Measurements from ENCODE around the gene HS3ST4. TPM values are rescaled to one million over a fixed set of nuclear protein-coding genes. Genes with fewer than 3 reads are reported as not detected.

HS3ST4 gene
- total RNA-seq, 1 donor: not detected

DNA sequence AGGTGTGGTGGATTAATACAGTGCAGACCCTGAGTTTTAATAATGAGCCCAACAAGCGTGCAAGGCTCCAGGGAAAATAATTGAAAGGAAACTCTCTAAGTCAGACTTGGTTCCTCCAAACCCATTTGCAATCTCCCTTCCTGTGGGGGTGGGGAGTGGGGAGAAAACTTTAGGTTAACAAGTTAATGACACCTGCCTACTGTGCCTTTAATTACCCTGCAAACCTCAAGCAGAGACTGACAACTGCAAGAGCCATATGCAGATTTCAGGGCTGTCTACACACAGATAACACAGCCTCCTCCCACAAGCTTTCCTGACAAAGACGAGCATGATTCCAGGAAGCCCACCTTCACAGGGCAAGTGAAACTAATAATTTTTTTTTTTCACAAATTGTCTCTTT lies 359.3 kb downstream of the HS3ST4 start:
- TF ChIP-seq, protein P1, sequence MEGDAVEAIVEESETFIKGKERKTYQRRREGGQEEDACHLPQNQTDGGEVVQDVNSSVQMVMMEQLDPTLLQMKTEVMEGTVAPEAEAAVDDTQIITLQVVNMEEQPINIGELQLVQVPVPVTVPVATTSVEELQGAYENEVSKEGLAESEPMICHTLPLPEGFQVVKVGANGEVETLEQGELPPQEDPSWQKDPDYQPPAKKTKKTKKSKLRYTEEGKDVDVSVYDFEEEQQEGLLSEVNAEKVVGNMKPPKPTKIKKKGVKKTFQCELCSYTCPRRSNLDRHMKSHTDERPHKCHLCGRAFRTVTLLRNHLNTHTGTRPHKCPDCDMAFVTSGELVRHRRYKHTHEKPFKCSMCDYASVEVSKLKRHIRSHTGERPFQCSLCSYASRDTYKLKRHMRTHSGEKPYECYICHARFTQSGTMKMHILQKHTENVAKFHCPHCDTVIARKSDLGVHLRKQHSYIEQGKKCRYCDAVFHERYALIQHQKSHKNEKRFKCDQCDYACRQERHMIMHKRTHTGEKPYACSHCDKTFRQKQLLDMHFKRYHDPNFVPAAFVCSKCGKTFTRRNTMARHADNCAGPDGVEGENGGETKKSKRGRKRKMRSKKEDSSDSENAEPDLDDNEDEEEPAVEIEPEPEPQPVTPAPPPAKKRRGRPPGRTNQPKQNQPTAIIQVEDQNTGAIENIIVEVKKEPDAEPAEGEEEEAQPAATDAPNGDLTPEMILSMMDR (IDR thresholded peaks at IDR 0.05; ENCODE audit: insufficient read depth, low read depth, low read length): no peak
- no peak overlapping the region for H3K4me3 ChIP-seq (ENCODE audit: low read depth, low read length)
- no peak for DNase-seq (ENCODE audit: low read depth)

DNA sequence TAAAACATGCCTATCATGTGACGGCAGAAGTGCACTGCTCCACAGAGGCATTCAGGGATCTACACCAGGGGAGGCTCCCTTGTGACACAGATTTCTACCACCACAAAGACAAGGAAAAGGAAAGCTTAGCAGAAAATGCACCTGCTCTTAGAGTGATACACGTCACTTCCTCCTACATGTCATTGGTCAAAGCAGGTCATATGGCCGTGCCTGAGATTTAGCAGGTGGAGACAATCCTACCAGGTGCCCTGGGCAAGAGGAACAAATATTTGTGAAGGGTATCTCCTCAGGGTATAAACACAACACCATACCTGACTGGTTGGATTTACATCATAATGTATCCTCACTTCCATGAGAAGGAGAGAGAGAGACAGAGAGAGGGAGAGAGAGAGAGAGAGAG lies 362.1 kb downstream of the HS3ST4 start:
- TF ChIP-seq, protein P1 (IDR thresholded peaks at IDR 0.05; ENCODE audit: insufficient read depth, low read depth, low read length): no peak
- DNase-seq (ENCODE audit: low read depth): no peak

DNA sequence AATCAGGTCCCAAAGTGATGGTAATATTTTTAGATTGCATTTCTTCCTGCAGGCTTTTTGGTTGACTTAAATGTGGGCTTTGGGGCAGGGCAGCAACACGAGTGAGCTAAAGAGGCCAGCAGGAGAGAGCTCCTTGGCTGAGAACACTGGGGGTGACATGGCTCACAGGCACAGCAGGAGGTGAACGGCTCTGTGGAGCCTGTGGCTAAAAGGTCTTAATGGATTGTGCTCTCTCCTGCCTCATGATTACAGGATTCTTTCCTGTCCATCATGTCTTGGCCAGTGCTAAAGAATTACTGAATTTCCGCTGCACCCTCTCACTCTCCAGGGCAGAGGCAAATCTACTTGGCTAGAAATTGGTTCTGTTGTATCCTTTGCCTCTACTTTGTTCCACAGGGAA lies 366.6 kb downstream of the HS3ST4 start:
- H3K4me3 ChIP-seq (ENCODE audit: low read depth, low read length): no peak overlapping the region
- TF ChIP-seq, protein P1 (IDR thresholded peaks at IDR 0.05; ENCODE audit: insufficient read depth, low read depth, low read length): no peak
- no peak for DNase-seq (ENCODE audit: low read depth)

More for the DNA sequence above, 362.1 kb downstream of the HS3ST4 start:
- no peak overlapping the region for H3K4me3 ChIP-seq (ENCODE audit: low read depth, low read length)

DNA sequence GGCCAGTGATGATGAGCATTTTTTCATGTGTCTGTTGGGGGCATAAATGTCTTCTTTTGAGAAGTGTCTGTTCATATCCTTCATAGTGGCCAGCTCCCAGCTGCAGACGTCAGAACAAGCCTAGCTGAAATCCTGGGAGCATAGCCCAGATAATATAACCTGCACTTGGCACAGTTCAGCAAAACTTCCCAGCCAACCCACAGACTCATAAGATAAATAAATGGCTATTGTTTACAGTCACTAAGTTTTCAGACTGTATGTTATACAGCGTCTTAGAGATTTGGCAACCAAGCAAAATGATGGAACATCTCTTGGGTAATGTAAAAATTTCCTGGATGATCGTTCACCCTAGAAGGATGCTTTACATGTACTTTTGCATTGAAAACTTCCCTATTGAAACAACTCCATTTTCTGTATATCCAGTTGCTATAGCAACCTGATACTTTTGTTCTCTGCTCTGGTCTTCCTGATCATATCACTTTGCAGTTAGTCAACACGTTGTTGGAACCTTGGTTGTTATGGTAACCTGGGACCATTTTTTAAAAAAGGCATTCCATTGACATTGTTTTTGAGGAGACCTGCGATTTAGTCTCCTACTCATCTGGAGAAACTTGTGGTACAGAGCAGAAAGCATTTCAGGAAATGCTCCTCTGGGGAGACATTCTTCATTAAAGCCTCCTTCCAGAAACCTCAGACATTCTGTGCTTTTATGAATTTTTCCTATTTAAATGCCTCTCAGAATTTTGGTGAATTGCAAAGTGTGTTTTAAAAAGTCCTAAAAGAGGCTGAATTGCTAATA lies 378.7 kb downstream of the HS3ST4 start:
- H3K4me3 ChIP-seq (ENCODE audit: low read depth, low read length): no peak overlapping the region
- TF ChIP-seq, protein P1 (IDR thresholded peaks at IDR 0.05; ENCODE audit: insufficient read depth, low read depth, low read length): no peak
- no peak for DNase-seq (ENCODE audit: low read depth)

DNA sequence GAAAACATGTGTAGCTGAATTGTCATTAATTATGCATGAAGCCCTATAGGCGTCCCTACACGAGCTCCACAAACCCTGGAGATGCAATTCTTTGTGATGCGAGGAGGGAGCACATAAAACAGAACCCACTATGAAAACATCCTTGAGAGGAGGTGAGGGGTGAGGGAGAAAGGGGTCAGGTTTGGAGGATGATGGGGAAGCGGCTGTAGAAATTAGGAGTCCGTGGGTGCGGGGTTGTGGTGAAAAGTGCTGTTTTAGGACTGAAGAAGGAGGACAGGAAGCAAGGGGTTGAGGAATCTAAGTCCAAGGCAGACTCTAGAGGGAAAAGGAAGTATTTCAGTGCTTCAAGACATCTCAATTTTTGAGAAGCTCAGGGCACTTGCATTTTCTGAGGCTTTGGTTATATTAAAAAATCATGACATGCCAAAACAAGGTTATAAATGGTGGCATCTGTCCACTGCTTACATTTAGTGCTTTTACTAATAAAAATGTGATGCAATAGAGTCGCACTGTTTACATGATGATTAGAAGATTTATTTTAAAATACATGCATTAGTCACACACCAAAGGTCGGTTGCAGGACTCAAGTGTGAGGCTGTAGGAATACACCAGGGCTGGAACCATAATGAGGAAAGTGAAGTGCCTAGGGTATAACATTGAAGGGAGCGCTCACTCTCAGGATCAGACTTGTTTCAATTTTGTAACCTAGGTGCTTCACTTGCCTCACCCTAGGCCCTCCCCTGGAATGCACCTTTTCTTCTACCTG lies 379.5 kb downstream of the HS3ST4 start:
- TF ChIP-seq, protein P1 (IDR thresholded peaks at IDR 0.05; ENCODE audit: insufficient read depth, low read depth, low read length): no peak
- DNase-seq (ENCODE audit: low read depth): no peak
- no peak overlapping the region for H3K4me3 ChIP-seq (ENCODE audit: low read depth, low read length)

DNA sequence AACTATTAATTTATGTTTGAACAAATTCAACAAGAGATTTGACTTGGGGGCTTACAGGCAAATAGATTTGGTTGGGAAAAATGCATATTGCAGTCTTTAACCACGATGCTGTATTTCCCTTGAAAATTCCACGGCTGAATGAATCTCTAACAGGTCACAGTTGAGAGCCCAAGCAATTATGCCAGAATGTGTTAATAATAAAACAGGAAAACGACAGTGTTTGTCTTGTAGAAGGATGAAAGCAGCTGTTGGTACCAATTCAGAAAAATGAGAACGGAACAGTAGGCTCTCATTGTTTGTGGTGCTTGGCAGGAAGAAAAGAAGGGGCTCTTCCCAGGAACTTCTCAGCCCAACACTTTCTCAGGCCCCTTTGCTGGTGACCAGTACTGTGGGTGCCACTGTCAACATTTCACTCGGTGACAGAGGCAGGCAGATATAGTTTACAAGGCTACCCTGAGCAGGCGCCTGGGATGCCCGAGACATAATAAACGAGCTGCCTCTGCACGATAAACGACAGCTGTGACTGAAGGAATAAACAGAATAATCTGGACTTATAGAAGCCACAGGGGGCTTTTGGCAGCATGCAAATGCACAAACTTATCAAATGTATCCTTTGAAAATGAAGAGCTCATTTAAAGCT lies 387.1 kb downstream of the HS3ST4 start:
- H3K4me3 ChIP-seq (ENCODE audit: low read depth, low read length): no peak overlapping the region
- DNase-seq (ENCODE audit: low read depth): no peak
- TF ChIP-seq, protein P1 (IDR thresholded peaks at IDR 0.05; ENCODE audit: insufficient read depth, low read depth, low read length): no peak

Data from fibroblast of villous mesenchyme (primary cell).